NCI-H524 (cell line): ENCODE data around the gene GZMM.

Experiments
- DNase-seq, 2 experiments: peaks; one replicate each; lab custom pipeline; 2025; lab: John Stamatoyannopoulos, UW

GZMM gene

DNA sequence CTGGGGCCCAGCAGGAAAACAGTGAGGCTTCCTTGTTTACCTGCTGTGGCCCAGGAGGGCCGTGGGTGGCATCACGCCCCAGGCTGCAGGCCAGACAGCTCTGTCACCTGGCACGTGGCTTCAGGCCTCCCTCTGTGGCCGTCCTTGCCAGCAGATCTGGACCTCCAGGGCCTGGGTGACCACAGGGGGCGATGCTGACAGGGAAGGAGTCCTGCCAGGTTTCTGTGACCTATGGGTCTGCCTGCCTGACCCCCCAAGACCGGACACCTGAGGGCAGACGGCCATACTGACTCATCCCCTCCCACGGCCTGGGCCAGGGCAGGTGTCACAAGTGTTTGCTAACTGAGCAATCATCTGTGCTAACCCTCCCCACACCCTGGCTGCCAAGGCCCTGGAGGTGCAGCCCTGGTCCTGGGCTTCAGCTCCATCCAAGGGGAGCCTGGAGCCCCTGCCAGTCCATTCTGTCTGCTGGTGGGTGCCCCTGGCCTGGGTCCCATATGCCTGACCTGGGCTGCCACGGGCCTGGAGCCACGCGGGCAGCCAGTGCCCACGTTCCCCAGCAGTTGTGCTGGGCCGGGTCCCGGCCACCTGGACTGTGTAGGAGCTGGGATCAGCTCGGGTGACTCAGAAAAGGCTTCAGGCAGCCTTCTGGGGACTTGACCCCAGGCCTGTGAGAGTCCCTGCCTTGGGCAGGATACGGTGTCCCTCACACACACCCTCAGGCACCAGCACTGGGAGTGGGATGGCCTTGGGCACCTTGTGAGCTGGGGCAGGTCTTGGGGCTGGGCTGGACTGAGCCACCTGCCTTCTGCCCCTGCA is 8.6 kb upstream of the GZMM start:
- DNase-seq = no peak

DNA sequence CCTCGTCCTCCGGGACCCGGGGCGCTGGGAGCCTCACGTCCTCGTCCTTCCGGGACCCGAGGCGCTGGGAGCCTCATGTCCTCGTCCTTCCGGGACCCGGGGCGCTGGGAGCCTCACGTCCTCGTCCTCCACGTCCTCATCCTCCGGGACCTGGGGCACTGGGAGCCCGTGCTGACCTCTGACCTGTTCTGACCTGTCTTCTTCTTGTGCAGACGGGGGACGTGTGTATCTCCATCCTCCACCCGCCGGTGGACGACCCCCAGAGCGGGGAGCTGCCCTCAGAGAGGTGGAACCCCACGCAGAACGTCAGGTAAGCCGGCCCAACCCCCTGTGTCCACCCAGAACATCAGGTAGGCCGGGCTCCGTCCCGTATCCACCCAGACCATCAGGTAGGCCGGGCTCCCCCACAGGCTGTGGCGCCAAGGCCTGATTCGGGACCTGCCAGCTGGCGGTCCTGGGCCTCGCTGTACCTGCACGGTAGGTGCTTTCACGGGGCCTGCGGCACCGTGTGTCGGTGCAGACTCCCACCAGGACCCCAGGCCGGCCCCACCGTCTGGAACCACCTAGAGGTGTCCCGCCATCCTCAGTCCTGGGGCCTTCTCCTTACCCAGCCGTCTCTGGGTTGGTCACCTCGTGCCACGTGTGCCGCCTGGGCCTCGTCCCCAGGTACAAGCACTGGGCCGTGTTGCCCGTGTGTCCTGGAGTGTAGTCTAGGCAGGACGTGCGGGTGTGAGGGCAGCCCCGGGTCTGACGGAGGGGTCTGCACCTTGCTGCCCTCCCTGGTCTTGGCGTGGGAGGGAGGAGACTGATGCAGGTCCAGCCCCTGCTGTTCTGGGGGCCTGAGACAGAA is 7.6 kb upstream of the GZMM start:
- DNase-seq = no peak

- DNase-seq = no peak
These were observed 6.9 kb upstream of the GZMM start for GRCh38 chr19:536881-537404.

DNA sequence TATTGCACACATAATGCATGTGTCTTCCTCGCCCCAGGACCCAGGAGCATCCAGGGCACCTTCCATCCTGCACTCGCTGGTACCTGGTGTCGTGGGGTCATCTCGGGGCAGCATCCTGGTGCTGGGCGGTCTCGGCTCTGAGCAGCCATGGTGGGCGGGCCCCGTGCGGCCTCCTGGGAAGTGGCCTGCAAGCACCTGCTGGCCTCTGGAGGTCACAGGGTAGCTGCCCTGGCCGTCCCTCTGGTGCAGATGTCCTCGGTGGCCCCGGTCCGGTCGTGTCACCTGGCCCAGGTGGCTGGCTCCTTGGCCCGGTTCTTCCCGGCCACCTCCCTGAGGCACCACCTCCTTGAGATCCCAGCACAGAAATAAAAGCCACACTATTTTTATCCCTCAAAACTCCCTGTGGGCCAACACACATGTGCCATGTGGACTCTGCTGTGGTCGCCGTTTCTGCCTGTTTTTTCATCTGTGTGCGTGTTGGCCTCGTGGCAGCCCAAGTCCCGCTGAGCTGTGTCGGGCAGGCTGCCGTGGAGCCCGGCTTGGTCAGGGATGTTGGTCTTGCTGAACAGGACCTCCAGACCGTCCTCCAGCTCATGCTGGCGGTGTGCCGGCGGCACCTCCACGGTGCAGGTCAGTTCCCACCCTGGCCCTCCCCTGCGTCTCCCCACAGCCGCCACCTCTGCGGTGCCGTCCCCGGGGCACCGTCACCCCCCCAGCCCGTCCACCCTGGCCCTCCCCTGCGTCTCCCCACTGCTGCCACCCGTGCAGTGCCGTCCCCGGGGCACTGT is 5.0 kb upstream of the GZMM start:
- no peak for DNase-seq

- DNase-seq = no peak
These were observed 4.3 kb upstream of the GZMM start for GRCh38 chr19:539429-540030.

DNA sequence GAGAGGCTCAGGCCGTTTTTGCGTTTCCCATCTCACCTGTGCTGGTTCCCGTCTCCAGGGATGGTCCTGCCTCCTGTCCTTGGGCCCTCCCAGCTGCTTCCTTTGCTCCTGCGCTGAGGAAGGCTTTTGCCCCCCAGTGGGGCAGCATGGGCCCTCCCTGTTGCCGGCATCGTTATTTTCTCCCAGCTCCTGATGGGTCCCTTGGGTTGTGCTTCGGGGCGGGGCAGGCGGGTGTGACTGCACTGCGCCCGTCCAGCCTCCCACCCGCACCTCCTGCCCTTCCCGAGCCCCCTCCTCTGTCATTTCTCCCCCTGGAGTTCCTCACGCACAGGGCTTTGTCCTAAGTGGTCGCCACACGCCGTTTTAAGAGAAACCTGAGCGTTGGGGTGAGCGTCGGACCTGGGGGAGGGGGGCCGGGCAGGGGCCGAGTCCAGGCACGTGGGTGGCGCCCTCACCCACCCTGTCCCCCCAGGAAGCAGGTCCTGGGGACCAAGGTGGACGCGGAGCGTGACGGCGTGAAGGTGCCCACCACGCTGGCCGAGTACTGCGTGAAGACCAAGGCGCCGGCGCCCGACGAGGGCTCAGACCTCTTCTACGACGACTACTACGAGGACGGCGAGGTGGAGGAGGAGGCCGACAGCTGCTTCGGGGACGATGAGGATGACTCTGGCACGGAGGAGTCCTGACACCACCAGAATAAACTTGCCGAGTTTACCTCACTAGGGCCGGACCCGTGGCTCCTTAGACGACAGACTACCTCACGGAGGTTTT is 2.8 kb upstream of the GZMM start:
- DNase-seq = no peak

GRCh38 chr19:541699-542098 is 2.2 kb upstream of the GZMM start:
- DNase-seq = no peak

- DNase-seq = no peak
These were observed 1.5 kb upstream of the GZMM start for GRCh38 chr19:542173-542866.

- DNase-seq = no peak
These were observed 3.3 kb downstream of the GZMM start for GRCh38 chr19:547117-547516.

DNA sequence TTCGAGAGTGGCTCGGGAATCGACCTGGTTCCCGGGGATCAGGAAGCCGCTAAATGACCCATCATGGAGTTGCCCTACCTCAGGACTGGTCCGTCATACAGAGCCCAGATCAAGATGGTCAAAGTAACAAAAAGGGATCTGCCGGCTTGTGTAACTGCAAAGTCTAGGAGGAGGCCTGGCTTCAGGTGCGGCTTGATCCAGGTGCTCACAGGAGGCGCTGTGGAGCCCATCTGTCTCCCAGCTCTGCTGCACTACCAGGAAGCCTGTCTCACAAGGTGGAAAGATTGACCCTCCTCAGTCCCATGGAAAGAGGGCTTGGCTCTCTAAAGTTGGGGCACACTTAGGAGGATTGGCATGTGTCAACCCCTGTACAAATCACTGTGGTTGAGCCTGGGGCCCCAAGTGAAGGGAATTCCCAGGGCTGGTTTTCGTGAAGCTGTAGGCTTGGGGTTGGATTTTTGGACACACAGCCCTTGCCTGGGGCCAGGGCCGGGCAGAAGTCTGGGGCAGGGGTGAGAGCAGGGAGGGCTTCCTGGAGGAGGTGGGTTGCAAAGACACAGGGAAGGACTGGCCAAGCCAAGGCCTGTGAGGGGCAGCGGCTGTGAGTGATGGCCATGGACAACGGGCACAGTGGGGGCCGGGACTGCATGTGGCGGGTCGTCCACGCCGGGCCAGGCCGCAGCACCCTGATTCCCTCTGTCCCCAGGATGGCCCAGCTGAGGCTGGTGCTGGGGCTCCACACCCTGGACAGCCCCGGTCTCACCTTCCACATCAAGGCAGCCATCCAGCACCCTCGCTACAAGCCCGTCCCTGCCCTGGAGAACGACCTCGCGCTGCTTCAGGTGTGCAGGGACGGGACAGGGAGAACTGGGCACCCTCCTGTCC is 4.2 kb downstream of the GZMM start:
- DNase-seq = no peak

GRCh38 chr19:548886-549830 is 5.3 kb downstream of the GZMM start:
- DNase-seq = no peak

DNA sequence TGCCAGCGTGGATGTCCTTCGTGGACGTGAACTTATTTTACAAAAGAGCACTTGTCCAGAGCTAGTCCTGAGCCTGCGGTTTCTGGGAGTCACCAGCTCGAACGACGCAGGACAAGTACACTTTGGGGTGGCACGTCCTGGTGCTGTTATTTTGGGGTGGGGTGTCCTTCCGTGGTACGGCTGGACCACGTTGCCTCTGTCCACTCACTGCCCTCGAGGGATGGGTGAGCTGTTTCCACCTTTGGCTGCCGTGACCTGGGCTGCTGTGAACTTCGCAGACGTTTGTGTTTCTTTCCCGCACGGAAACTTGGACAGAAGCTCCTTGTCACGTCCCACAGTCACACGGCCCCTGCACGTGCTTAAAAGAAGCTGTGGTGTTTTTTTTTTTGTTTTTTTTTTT is 11.0 kb downstream of the GZMM start:
- DNase-seq = no peak

DNA sequence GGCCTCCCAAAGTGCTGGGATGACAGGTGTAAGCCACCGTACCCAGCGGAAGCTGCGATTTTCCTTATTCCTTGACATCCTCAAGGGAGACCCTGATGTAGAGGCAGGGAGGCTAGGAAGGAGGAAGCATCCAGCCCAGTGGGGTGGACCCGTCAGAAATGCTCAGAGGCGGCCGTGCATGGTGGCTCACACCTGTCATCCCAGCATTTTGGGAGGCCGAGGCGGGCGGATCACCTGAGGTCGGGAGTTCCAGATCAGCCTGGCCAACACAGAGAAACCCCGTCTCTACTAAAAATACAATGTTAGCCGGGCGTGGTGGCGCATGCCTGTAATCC is 11.6 kb downstream of the GZMM start:
- no peak for DNase-seq

DNA sequence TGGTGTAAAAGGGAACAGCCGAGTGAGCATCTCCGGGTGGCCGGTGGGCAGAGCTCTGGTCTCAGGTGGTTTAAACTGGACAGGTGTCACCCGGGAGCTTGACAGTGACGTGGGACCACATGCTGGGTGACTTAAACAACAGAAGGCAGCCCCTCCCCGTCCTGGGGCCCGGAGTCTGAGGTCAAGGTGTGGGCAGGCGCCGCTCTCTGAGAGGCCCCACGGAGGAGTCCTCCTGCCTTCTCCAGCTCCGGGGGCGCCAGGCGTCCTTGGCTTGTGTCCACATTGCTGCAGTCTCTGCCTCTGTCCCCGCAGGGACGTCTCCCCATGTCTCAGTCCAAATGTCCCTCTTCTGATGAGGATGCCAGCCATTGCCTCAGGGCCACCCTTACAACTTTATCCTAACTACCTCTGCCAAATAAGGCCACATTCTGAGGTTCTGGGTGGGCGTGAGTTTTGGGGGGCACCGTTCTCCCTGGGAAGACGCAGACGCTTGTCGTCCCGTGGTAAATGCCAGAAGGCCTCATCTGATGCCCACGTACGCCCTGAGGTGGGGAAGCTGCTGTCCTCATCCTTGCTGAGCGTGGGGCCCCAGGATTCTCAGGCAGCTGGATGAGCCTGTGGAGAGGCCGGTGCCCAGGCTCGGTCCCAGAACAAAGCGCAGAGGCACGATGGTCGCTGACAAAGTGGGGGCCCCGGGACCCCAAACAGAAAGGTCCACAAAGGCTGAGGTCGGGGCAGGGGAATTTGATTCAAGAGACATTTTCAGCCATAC is 12.9 kb downstream of the GZMM start:
- no peak for DNase-seq

DNA sequence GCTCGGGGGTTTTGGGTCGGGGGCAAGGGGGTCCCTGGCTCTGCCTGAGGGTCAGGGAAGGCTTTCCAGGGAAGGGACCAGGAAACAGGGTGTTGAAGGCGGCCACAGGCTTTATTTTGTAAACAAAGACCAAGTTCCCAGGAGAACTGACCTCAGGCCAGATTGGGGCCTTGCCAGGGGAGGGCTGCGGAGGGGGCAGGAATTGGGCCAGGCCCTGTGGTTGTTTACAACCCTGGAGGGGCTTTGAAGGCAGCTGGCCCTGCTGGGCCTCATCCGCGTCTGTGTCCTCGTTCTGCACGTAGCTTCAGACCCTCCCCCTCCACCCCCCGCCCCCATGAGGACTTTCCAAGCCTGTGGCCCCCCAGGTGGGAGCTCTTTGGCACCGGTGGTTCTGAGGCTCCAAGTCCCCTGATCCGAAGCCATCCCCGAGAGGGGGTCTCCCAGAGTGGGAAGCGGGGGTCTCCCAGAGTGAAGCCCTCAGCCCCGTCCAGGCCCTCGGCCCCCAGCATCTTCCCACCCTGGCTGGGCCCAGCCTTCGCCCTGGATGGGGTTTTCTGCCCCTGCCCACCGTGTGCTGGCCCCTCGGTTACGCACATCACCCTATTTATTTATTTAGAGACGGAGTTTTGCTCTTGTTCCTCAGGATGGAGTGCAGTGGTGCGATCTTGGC is 15.1 kb downstream of the GZMM start:
- DNase-seq = no peak

DNA sequence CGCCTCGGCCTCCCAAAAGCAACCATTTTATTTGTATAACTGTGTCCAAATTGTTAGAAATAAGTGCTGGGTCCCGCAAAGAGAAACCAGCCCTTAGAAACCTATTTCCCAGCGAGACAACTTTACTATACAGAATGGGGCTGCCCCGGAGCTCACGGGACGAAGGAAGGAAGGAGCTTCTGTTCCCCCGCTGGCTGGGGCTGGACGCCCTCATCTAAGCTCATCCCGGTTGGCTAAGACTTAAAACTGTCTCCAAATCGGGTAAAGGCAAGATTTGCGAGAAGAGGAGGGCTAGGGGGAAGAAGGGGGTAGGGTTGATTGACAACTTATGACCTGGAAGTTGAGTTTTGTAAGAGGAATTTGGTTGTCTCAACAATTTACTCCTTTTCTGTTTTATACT is 16.3 kb downstream of the GZMM start:
- DNase-seq = no peak

DNA sequence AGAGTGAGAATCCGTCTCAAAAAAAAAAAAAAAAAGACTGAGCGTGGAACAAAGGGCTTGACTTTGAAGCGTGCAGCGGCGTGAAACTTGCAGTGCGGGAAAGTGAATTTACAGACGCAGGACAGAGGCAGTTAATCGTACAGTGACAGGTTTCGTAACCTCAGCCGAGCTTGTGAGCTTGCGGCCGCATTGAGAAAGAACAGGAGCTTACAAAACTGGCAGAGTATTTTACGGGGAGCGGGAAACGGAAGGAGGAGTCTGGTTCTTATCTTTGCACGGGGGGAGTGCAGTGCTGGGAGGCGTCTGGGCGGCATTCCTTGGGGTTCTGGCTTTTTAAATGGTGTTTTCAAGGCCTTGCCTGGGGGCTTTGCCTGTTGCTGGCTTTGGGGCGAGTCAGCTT is 22.6 kb downstream of the GZMM start:
- no peak for DNase-seq
